ENCODE results near the gene CAMK4.

Gene CAMK4

GRCh38 chr5:111360173-111360572 is 136.0 kb downstream of the CAMK4 start:
- no peaks in the 10 kb centered on the region for H3K36me3 ChIP-seq (ENCODE audit: insufficient read depth, low read length)
- H3K27ac ChIP-seq (ENCODE audit: low read depth, low read length): no peak overlapping the region
- no peaks in the 10 kb centered on the region for H3K4me1 ChIP-seq (ENCODE audit: insufficient read depth, low read length)
- H3K27me3 ChIP-seq (ENCODE audit: insufficient read depth, low read length): no peaks in the 10 kb centered on the region
- 89% methylated on average over 1 of the region's 2 CpGs for WGBS
- H3K4me3 ChIP-seq (ENCODE audit: low read length): no peak overlapping the region
- H3K9me3 ChIP-seq (ENCODE audit: insufficient read depth, low read depth, low read length): no peaks in the 10 kb centered on the region
- H3K9ac ChIP-seq (ENCODE audit: low read depth, low read length): no peak overlapping the region

DNA sequence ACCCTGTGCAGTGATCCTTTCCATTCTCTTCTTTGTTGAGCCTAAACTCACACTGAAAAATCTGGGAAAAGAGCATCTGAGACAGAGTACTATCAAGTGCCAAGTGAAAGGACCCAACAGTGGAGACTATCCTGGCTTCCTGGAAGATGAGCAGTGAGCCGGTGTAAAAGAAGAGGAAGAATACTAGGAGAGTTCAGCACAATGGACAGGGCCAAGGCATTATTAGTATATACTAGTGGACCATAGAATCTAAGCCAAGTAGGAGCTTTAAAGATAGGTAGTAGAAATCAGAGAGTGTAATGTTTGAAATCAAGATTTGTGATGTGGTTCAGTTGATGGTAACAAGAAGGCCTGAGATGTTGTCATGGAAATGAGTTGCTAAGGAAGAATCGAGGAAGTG is 140.8 kb downstream of the CAMK4 start:
- WGBS: 86% methylated on average over 2 of the region's 2 CpGs
- H3K4me1 ChIP-seq (ENCODE audit: insufficient read depth, low read length): no peaks in the 10 kb centered on the region
- H3K9me3 ChIP-seq (ENCODE audit: insufficient read depth, low read depth, low read length): no peaks in the 10 kb centered on the region
- H3K27ac ChIP-seq (ENCODE audit: low read depth, low read length): no peak overlapping the region
- no peak overlapping the region for H3K4me3 ChIP-seq (ENCODE audit: low read length)
- H3K36me3 ChIP-seq (ENCODE audit: insufficient read depth, low read length): no peaks in the 10 kb centered on the region
- H3K27me3 ChIP-seq (ENCODE audit: insufficient read depth, low read length): no peaks in the 10 kb centered on the region
- H3K9ac ChIP-seq (ENCODE audit: low read depth, low read length): no peak overlapping the region

GRCh38 chr5:111366388-111366787 is 142.2 kb downstream of the CAMK4 start:
- Histone ChIP-seq H3K27ac (ENCODE audit: low read depth, low read length) (no peak overlapping the region), H3K9me3 (ENCODE audit: insufficient read depth, low read depth, low read length) (no peaks in the 10 kb centered on the region), H3K36me3 (ENCODE audit: insufficient read depth, low read length) (no peaks in the 10 kb centered on the region)

DNA sequence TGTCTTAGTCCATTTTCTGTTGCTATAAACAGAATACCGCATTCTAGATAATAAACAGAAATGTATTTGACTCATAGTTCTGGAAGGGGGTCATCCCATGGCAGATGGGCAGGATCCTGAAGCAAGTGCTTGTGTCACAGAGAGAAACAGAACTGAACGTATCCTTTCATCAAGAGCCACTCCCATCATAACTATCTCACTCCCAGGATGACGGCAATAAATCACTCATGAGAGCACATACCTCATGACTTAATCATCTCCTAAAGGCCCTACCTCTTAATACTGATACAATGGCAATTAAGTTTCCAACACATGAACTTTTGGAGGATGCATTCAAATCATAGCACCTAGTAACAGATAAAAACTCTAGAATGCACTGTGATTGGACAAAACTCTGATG is 142.9 kb downstream of the CAMK4 start:
- H3K36me3 ChIP-seq (ENCODE audit: insufficient read depth, low read length): no peaks in the 10 kb centered on the region
- H3K9ac ChIP-seq (ENCODE audit: low read depth, low read length): no peak overlapping the region
- H3K9me3 ChIP-seq (ENCODE audit: insufficient read depth, low read depth, low read length): no peaks in the 10 kb centered on the region
- WGBS: 94% methylated on average over 3 of the region's 3 CpGs
- no peaks in the 10 kb centered on the region for H3K27me3 ChIP-seq (ENCODE audit: insufficient read depth, low read length)
- no peak overlapping the region for H3K27ac ChIP-seq (ENCODE audit: low read depth, low read length)
- no peak overlapping the region for H3K4me3 ChIP-seq (ENCODE audit: low read length)
- no peaks in the 10 kb centered on the region for H3K4me1 ChIP-seq (ENCODE audit: insufficient read depth, low read length)

More at GRCh38 chr5:111366388-111366787, 142.2 kb downstream of the CAMK4 start:
- no peaks in the 10 kb centered on the region for H3K27me3 ChIP-seq (ENCODE audit: insufficient read depth, low read length)
- no peak overlapping the region for H3K4me3 ChIP-seq (ENCODE audit: low read length)
- H3K9ac ChIP-seq (ENCODE audit: low read depth, low read length): no peak overlapping the region
- no peaks in the 10 kb centered on the region for H3K4me1 ChIP-seq (ENCODE audit: insufficient read depth, low read length)

DNA sequence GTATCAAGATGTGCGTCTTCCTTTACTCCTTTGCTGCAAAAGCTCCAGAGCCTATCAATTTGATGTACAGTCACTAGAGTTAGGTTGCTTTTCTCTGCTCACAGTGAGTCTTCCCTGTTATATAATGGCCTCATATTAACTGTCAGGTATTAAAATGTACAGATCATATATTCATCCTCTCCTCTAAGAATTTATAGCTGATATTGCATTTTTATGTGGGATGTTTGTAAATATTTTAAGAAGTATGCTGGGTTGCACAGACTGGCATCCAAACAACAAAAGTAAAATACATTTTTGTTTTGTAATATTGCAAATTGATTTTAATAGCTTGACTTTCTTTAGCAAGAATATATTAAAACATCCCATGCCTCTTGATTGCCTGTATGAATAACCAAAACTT is 148.6 kb downstream of the CAMK4 start:
- H3K4me1 ChIP-seq (ENCODE audit: insufficient read depth, low read length): no peaks in the 10 kb centered on the region
- H3K27me3 ChIP-seq (ENCODE audit: insufficient read depth, low read length): no peaks in the 10 kb centered on the region
- no peaks in the 10 kb centered on the region for H3K36me3 ChIP-seq (ENCODE audit: insufficient read depth, low read length)
- no peak overlapping the region for H3K27ac ChIP-seq (ENCODE audit: low read depth, low read length)
- WGBS: 93% methylated on average over 1 of the region's 1 CpG
- no peaks in the 10 kb centered on the region for H3K9me3 ChIP-seq (ENCODE audit: insufficient read depth, low read depth, low read length)
- no peak overlapping the region for H3K9ac ChIP-seq (ENCODE audit: low read depth, low read length)
- H3K4me3 ChIP-seq (ENCODE audit: low read length): no peak overlapping the region

DNA sequence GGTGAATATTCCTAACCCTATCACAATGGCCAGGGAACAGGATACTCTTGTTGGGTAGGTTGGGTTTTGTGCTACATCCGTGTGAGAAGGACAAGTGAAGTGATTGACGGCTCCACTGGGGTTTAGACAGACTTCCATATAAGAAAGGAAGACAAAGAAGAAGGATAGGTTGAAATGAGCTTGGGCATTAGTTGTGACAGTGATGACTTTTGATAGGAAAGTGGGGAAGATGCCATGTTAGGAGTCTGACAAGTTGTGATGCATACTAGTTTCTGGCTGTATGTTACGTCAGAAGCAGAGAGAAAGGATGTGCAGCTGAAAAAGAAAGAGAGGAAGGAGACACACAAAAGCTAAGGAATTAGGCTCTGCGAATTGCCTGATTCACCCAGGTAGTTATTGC is 150.2 kb downstream of the CAMK4 start:
- Histone ChIP-seq H3K9me3 (ENCODE audit: insufficient read depth, low read depth, low read length) (no peaks in the 10 kb centered on the region), H3K9ac (ENCODE audit: low read depth, low read length) (no peak overlapping the region), H3K4me1 (ENCODE audit: insufficient read depth, low read length) (no peaks in the 10 kb centered on the region), H3K36me3 (ENCODE audit: insufficient read depth, low read length) (no peaks in the 10 kb centered on the region), H3K27ac (ENCODE audit: low read depth, low read length) (no peak overlapping the region), H3K27me3 (ENCODE audit: insufficient read depth, low read length) (no peaks in the 10 kb centered on the region), H3K4me3 (ENCODE audit: low read length) (no peak overlapping the region)
- 92% methylated on average over 4 of the region's 4 CpGs for WGBS

- H3K9me3 ChIP-seq (ENCODE audit: insufficient read depth, low read depth, low read length): no peaks in the 10 kb centered on the region
- no peaks in the 10 kb centered on the region for H3K27me3 ChIP-seq (ENCODE audit: insufficient read depth, low read length)
- H3K36me3 ChIP-seq (ENCODE audit: insufficient read depth, low read length): no peaks in the 10 kb centered on the region
- no peak overlapping the region for H3K9ac ChIP-seq (ENCODE audit: low read depth, low read length)
- H3K27ac ChIP-seq (ENCODE audit: low read depth, low read length): no peak overlapping the region
- 93% methylated on average over 2 of the region's 2 CpGs for WGBS
- H3K4me3 ChIP-seq (ENCODE audit: low read length): no peak overlapping the region
- no peaks in the 10 kb centered on the region for H3K4me1 ChIP-seq (ENCODE audit: insufficient read depth, low read length)
These were observed 151.5 kb downstream of the CAMK4 start for GRCh38 chr5:111375645-111376044.

- H3K27me3 ChIP-seq (ENCODE audit: insufficient read depth, low read length): no peaks in the 10 kb centered on the region
- no peaks in the 10 kb centered on the region for H3K9me3 ChIP-seq (ENCODE audit: insufficient read depth, low read depth, low read length)
- H3K9ac ChIP-seq (ENCODE audit: low read depth, low read length): no peak overlapping the region
- H3K4me3 ChIP-seq (ENCODE audit: low read length): no peak overlapping the region
- H3K27ac ChIP-seq (ENCODE audit: low read depth, low read length): no peak overlapping the region
- no peaks in the 10 kb centered on the region for H3K4me1 ChIP-seq (ENCODE audit: insufficient read depth, low read length)
- H3K36me3 ChIP-seq (ENCODE audit: insufficient read depth, low read length): no peaks in the 10 kb centered on the region
These were observed 153.1 kb downstream of the CAMK4 start for GRCh38 chr5:111377306-111377705.

DNA sequence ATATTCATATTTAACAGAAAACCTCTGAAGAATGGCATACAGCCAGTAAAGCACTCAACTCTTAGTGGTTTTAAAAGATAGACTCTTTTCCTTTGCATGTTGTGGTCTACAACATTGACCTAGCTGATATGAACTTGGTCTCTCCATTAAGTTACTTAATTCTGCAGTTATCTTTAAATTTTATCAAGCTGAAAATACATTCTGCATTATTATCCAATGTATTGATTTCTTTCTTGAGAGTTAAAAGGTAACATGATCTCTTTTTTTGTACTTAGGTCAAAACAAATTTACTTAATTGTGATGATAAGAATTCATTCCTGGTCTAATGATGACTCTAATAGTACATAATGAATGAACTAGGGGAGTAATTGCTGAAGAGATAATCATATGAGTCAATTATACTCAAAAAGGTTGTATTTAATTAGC is 155.2 kb downstream of the CAMK4 start:
- no peak overlapping the region for H3K27ac ChIP-seq (ENCODE audit: low read depth, low read length)
- no peaks in the 10 kb centered on the region for H3K9me3 ChIP-seq (ENCODE audit: insufficient read depth, low read depth, low read length)
- H3K9ac ChIP-seq (ENCODE audit: low read depth, low read length): no peak overlapping the region
- H3K4me1 ChIP-seq (ENCODE audit: insufficient read depth, low read length): no peaks in the 10 kb centered on the region
- no peaks in the 10 kb centered on the region for H3K27me3 ChIP-seq (ENCODE audit: insufficient read depth, low read length)
- H3K36me3 ChIP-seq (ENCODE audit: insufficient read depth, low read length): no peaks in the 10 kb centered on the region
- H3K4me3 ChIP-seq (ENCODE audit: low read length): no peak overlapping the region

DNA sequence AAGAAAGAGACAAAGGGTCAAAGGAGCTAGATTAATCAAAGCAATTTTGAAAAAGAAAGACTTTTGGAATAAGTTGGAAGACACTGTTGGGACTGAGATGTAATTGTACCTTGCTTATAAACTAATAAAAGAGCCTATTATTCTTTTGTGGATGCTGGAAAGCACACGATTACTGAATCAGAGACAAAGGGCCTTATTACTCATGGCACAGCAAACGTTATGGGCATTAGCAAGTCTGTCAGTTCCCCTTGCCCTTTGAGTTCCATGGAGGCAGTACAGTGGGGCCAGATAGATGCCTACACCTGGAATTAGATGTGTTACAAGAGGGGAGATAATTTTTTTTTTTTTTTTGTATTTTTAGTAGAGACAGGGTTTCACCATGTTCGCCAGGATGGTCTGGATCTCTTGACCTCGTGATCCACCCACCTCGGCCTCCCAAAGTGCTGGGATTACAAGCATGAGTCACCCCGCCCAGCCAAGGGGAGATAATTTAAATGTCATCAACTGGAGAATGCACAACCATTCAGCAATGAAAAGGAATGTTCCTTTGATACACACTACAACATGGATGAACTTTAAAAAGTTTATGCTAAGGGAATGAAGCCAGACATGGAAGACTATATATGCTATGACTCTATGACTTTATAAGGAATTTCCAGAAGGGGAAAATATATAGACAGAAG is 159.2 kb downstream of the CAMK4 start:
- no peaks in the 10 kb centered on the region for H3K27me3 ChIP-seq (ENCODE audit: insufficient read depth, low read length)
- H3K9ac ChIP-seq (ENCODE audit: low read depth, low read length): no peak overlapping the region
- H3K4me1 ChIP-seq (ENCODE audit: insufficient read depth, low read length): no peaks in the 10 kb centered on the region
- 87% methylated on average over 6 of the region's 6 CpGs for WGBS
- no peaks in the 10 kb centered on the region for H3K9me3 ChIP-seq (ENCODE audit: insufficient read depth, low read depth, low read length)
- no peaks in the 10 kb centered on the region for H3K36me3 ChIP-seq (ENCODE audit: insufficient read depth, low read length)
- no peak overlapping the region for H3K27ac ChIP-seq (ENCODE audit: low read depth, low read length)
- no peak overlapping the region for H3K4me3 ChIP-seq (ENCODE audit: low read length)

DNA sequence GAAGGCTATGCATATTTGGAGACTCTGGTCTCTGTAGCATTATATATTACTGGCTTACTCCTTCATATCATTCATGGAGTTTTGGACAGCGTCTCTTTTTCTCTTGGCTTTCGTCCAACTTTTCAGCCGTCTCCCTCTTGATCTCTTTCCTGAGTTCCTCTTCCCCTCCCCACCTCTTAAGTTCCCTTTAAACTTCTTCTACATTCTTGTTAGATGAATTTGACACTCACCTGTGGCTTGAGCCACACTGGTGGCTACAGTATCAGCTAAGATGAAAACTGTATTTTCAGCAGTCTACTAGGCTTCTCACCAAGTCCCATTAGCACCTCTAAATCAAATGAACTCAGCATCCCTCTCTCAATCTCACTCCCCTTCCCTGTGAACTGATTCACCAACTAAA is 160.0 kb downstream of the CAMK4 start:
- Histone ChIP-seq H3K4me3 (ENCODE audit: low read length) (no peak overlapping the region), H3K9ac (ENCODE audit: low read depth, low read length) (no peak overlapping the region), H3K9me3 (ENCODE audit: insufficient read depth, low read depth, low read length) (no peaks in the 10 kb centered on the region), H3K27ac (ENCODE audit: low read depth, low read length) (no peak overlapping the region), H3K27me3 (ENCODE audit: insufficient read depth, low read length) (no peaks in the 10 kb centered on the region), H3K4me1 (ENCODE audit: insufficient read depth, low read length) (no peaks in the 10 kb centered on the region), H3K36me3 (ENCODE audit: insufficient read depth, low read length) (no peaks in the 10 kb centered on the region)
- 94% methylated on average over 3 of the region's 3 CpGs for WGBS

DNA sequence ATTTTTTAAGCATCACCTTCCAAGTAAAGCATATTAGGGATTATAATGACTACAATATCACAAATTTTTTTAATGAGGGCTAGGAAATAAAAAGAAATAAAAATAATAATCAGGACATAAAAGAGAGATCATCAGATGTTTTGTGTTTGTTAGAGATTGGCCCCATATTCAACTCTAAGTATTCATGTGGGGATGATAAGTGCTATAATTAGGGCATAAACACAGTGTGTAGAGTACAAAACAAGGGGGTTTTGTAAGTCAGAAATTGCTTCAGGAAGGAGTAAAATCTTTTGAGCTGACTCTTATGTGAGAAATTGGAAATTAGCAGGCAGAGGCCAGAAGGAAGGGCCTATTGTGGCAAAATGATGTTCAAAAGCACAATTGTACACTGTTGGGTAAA is 160.9 kb downstream of the CAMK4 start:
- H3K4me3 ChIP-seq (ENCODE audit: low read length): no peak overlapping the region
- no peaks in the 10 kb centered on the region for H3K27me3 ChIP-seq (ENCODE audit: insufficient read depth, low read length)
- H3K36me3 ChIP-seq (ENCODE audit: insufficient read depth, low read length): no peaks in the 10 kb centered on the region
- no peaks in the 10 kb centered on the region for H3K9me3 ChIP-seq (ENCODE audit: insufficient read depth, low read depth, low read length)
- H3K4me1 ChIP-seq (ENCODE audit: insufficient read depth, low read length): no peaks in the 10 kb centered on the region
- no peak overlapping the region for H3K9ac ChIP-seq (ENCODE audit: low read depth, low read length)
- no peak overlapping the region for H3K27ac ChIP-seq (ENCODE audit: low read depth, low read length)
